AML-193 (cell line): ENCODE data around the gene XK.
"Not testable (repeated sequence)": the region's sequence is repeated elsewhere in the genome, so short reads cannot be mapped to it uniquely, and the experiment has no call there.

Experiments used
- DNase-seq, 2 experiments: peaks; one replicate each; lab custom pipeline; 2025; lab: John Stamatoyannopoulos, UW

Gene XK

GRCh38 chrX:37685381-37686359, at the start of gene XK:
Gene XK (plus strand): TSS chrX:37685791. CDS start chrX:37685962, 171 bp downstream.
- DNase-seq, result no peak

GRCh38 chrX:37638047-37638446, 47.5 kb upstream of the XK start:
- no peak for DNase-seq

- no peak for DNase-seq
These were observed 45.4 kb upstream of the XK start for GRCh38 chrX:37640142-37640541.

- DNase-seq, result no peak
These were observed 43.7 kb upstream of the XK start for GRCh38 chrX:37641859-37642258.

GRCh38 chrX:37644381-37645305, 40.9 kb upstream of the XK start:
- DNase-seq, result no peak

- DNase-seq, result no peak
These were observed 39.3 kb upstream of the XK start for GRCh38 chrX:37646254-37646653.

- DNase-seq, result not testable (repeated sequence)
These were observed 34.7 kb upstream of the XK start for GRCh38 chrX:37650879-37651278.

GRCh38 chrX:37651921-37652452, 33.6 kb upstream of the XK start:
- DNase-seq, result no peak

GRCh38 chrX:37652589-37653231, 32.9 kb upstream of the XK start:
- DNase-seq, result no peak

- DNase-seq, result no peak
These were observed 32.0 kb upstream of the XK start for GRCh38 chrX:37653397-37654085.

GRCh38 chrX:37658343-37659030, 27.1 kb upstream of the XK start:
- DNase-seq, result no peak

- DNase-seq, result no peak
These were observed 26.5 kb upstream of the XK start for GRCh38 chrX:37659047-37659446.

GRCh38 chrX:37662181-37662580, 23.4 kb upstream of the XK start:
- DNase-seq, result peak; percentile 30 to 46

- no peak for DNase-seq
These were observed 19.1 kb upstream of the XK start for GRCh38 chrX:37666516-37666915.

- no peak for DNase-seq
These were observed 18.4 kb upstream of the XK start for GRCh38 chrX:37667141-37667540.

- no peak for DNase-seq
These were observed 13.0 kb upstream of the XK start for GRCh38 chrX:37672563-37672962.

GRCh38 chrX:37676811-37677210, 8.8 kb upstream of the XK start:
- DNase-seq, result no peak

GRCh38 chrX:37677243-37677642, 8.3 kb upstream of the XK start:
- no peak for DNase-seq

GRCh38 chrX:37677765-37678164, 7.8 kb upstream of the XK start:
- no peak for DNase-seq

GRCh38 chrX:37678574-37678973, 7.0 kb upstream of the XK start:
- DNase-seq, result no peak

- DNase-seq, result no peak
These were observed 6.4 kb upstream of the XK start for GRCh38 chrX:37679230-37679629.
